ENCODE data around the gene SRC.

DNA sequence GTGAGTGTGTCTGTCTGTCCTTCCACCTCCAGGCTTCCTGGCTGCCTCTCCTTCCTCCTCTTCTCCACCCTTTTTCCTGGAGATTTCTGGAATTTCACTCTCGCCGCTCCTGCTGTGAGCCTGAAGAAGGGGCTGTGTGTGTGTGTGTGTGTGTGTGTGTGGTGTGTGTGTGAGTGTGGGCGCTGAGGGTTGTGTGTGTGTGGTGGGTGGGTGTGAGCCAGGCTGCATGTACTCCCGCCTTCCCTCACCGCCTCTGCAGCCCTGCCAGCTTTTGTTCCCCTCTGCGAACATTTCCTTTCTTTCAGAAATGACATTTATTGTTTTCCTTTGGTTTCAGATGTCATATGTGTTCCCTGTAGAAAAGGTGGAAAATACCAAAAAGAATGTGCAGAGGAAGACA, 76.0 kb downstream of the SRC start:
- TF ChIP-seq, protein P1, sequence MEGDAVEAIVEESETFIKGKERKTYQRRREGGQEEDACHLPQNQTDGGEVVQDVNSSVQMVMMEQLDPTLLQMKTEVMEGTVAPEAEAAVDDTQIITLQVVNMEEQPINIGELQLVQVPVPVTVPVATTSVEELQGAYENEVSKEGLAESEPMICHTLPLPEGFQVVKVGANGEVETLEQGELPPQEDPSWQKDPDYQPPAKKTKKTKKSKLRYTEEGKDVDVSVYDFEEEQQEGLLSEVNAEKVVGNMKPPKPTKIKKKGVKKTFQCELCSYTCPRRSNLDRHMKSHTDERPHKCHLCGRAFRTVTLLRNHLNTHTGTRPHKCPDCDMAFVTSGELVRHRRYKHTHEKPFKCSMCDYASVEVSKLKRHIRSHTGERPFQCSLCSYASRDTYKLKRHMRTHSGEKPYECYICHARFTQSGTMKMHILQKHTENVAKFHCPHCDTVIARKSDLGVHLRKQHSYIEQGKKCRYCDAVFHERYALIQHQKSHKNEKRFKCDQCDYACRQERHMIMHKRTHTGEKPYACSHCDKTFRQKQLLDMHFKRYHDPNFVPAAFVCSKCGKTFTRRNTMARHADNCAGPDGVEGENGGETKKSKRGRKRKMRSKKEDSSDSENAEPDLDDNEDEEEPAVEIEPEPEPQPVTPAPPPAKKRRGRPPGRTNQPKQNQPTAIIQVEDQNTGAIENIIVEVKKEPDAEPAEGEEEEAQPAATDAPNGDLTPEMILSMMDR (IDR thresholded peaks at IDR 0.05), result no peak
- TF ChIP-seq POLR2A (IDR thresholded peaks at IDR 0.05), result no peak
